Measurements from ENCODE around the gene MARVELD2.

DNA sequence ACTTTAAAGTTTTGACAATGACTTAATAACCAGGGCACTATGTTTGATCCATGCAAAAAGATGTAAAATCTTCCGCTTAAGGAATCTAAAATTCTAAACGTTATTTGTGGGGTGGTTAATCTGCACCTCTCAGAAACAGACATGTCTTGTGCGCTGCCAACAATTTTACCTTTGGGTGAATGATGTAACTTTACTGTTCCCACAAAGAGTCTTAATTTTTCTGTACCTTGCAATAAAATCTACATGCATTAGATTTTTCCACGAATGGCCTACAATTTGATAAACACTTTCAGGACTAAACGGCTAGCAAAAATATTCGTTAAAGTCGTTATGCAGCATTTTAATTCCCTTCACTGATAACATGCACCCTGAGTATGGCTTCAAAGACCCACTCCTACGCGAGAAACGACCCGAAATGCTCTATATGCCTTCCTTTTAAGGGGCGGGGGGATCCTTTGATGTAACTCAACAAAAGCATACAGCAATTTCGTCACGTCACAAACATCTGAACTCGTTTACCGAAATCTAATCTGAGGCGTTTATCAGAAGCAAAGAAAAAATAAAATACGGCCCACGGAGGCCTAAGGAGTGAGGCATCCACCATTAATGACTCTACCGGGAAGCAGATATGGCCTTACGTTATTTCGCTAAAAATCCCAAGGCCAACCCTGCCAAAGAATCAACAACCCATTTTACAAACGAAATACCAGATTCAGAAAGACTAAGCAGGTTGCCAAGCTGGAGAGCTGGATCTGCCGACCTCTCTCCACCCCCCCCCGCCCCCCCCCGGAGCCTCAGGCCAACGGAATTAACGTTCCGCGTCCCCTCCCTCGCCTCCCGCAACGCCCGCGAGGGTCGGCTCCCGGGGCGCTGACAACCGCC is 46.2 kb upstream of the MARVELD2 start:
- TF ChIP-seq FOS (IDR thresholded peaks at IDR 0.05; ENCODE audit: extremely low read depth, insufficient read length) (no peak), ZNF24 (IDR thresholded peaks at IDR 0.05) (no peak), SIN3A (IDR thresholded peaks at IDR 0.05; ENCODE audit: borderline replicate concordance in 2 of 2, control insufficient read depth in 1 of 2, low read depth in 2 of 2, low read length in 2 of 2) (peak in 1 of 2 experiments; percentile 31; a peak in 2 of 4 replicates), TAF1 (IDR thresholded peaks at IDR 0.05; ENCODE audit: control insufficient read depth, extremely low read depth, insufficient read depth, low read length, severe bottlenecking) (peak; percentile 13), SMC3 (conservative IDR thresholded peaks at IDR 0.05; ENCODE audit: insufficient read depth, low read depth, low read length) (no peak), EZH2 (IDR thresholded peaks at IDR 0.05; ENCODE audit: borderline replicate concordance, low read depth, low read length) (no peak), ATF7 (IDR thresholded peaks at IDR 0.05) (no peak)
- TF ChIP-seq, protein P1, sequence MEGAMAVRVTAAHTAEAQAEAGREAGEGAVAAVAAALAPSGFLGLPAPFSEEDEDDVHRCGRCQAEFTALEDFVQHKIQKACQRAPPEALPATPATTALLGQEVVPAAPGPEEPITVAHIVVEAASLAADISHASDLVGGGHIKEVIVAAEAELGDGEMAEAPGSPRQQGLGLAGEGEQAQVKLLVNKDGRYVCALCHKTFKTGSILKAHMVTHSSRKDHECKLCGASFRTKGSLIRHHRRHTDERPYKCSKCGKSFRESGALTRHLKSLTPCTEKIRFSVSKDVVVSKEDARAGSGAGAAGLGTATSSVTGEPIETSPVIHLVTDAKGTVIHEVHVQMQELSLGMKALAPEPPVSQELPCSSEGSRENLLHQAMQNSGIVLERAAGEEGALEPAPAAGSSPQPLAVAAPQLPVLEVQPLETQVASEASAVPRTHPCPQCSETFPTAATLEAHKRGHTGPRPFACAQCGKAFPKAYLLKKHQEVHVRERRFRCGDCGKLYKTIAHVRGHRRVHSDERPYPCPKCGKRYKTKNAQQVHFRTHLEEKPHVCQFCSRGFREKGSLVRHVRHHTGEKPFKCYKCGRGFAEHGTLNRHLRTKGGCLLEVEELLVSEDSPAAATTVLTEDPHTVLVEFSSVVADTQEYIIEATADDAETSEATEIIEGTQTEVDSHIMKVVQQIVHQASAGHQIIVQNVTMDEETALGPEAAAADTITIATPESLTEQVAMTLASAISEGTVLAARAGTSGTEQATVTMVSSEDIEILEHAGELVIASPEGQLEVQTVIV (CRISPR knock-in tag; IDR thresholded peaks at IDR 0.05; ENCODE audit: borderline replicate concordance): no peak
- TF ChIP-seq, protein P2, sequence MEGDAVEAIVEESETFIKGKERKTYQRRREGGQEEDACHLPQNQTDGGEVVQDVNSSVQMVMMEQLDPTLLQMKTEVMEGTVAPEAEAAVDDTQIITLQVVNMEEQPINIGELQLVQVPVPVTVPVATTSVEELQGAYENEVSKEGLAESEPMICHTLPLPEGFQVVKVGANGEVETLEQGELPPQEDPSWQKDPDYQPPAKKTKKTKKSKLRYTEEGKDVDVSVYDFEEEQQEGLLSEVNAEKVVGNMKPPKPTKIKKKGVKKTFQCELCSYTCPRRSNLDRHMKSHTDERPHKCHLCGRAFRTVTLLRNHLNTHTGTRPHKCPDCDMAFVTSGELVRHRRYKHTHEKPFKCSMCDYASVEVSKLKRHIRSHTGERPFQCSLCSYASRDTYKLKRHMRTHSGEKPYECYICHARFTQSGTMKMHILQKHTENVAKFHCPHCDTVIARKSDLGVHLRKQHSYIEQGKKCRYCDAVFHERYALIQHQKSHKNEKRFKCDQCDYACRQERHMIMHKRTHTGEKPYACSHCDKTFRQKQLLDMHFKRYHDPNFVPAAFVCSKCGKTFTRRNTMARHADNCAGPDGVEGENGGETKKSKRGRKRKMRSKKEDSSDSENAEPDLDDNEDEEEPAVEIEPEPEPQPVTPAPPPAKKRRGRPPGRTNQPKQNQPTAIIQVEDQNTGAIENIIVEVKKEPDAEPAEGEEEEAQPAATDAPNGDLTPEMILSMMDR (IDR thresholded peaks at IDR 0.05 in 2 of 3, conservative IDR thresholded peaks at IDR 0.05 in 1 of 3; ENCODE audit: insufficient read depth in 2 of 3, low read depth in 1 of 3, low read length in 3 of 3): no peak
- TF ChIP-seq, protein P3, sequence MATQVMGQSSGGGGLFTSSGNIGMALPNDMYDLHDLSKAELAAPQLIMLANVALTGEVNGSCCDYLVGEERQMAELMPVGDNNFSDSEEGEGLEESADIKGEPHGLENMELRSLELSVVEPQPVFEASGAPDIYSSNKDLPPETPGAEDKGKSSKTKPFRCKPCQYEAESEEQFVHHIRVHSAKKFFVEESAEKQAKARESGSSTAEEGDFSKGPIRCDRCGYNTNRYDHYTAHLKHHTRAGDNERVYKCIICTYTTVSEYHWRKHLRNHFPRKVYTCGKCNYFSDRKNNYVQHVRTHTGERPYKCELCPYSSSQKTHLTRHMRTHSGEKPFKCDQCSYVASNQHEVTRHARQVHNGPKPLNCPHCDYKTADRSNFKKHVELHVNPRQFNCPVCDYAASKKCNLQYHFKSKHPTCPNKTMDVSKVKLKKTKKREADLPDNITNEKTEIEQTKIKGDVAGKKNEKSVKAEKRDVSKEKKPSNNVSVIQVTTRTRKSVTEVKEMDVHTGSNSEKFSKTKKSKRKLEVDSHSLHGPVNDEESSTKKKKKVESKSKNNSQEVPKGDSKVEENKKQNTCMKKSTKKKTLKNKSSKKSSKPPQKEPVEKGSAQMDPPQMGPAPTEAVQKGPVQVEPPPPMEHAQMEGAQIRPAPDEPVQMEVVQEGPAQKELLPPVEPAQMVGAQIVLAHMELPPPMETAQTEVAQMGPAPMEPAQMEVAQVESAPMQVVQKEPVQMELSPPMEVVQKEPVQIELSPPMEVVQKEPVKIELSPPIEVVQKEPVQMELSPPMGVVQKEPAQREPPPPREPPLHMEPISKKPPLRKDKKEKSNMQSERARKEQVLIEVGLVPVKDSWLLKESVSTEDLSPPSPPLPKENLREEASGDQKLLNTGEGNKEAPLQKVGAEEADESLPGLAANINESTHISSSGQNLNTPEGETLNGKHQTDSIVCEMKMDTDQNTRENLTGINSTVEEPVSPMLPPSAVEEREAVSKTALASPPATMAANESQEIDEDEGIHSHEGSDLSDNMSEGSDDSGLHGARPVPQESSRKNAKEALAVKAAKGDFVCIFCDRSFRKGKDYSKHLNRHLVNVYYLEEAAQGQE (IDR thresholded peaks at IDR 0.05; ENCODE audit: borderline replicate concordance): no peak
- TF ChIP-seq, protein P3 (CRISPR knock-in tag; IDR thresholded peaks at IDR 0.05; ENCODE audit: low read depth): no peak
- TF ChIP-seq, protein P4, sequence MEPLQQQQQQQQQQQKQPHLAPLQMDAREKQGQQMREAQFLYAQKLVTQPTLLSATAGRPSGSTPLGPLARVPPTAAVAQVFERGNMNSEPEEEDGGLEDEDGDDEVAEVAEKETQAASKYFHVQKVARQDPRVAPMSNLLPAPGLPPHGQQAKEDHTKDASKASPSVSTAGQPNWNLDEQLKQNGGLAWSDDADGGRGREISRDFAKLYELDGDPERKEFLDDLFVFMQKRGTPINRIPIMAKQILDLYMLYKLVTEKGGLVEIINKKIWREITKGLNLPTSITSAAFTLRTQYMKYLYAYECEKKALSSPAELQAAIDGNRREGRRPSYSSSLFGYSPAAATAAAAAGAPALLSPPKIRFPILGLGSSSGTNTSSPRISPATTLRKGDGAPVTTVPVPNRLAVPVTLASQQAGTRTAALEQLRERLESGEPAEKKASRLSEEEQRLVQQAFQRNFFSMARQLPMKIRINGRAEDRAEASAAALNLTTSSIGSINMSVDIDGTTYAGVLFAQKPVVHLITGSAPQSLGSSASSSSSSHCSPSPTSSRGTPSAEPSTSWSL (CRISPR knock-in tag; IDR thresholded peaks at IDR 0.05; ENCODE audit: borderline replicate concordance): no peak
- TF ChIP-seq, protein P5, sequence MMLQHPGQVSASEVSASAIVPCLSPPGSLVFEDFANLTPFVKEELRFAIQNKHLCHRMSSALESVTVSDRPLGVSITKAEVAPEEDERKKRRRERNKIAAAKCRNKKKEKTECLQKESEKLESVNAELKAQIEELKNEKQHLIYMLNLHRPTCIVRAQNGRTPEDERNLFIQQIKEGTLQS (IDR thresholded peaks at IDR 0.05): peak; percentile 63
- TF ChIP-seq, protein P5 (CRISPR knock-in tag; conservative IDR thresholded peaks at IDR 0.05): no peak

Measured in K562 (cell line).